Osteocyte (in vitro differentiated cells): ENCODE data around the gene HIPK2. TPM values are rescaled to one million over a fixed set of nuclear protein-coding genes. Genes with fewer than 3 reads are reported as not detected.

Experiments
- DNase-seq: peaks from one replicate; pipeline ENCODE4 v3.0.0; 2021; ENCODE audit warnings: mixed read lengths; ENCODE audit not compliant: unreplicated experiment; ENCODE audit errors: extremely low spot score
- H3K27ac Mint-ChIP-seq: one replicate; pipeline ENCODE4 v1.8.0; 2021; ENCODE audit warnings: mild to moderate bottlenecking, mixed read lengths; ENCODE audit not compliant: unreplicated experiment
- H3K27me3 Mint-ChIP-seq: one replicate; pipeline ENCODE4 v1.8.0; 2021; ENCODE audit warnings: mixed read lengths; ENCODE audit not compliant: unreplicated experiment
- H3K36me3 Mint-ChIP-seq: one replicate; pipeline ENCODE4 v1.8.0; 2021; ENCODE audit warnings: mixed read lengths; ENCODE audit not compliant: unreplicated experiment
- H3K4me1 Mint-ChIP-seq: one replicate; pipeline ENCODE4 v1.8.0; 2021; ENCODE audit warnings: mixed read lengths; ENCODE audit not compliant: unreplicated experiment
- H3K4me3 Mint-ChIP-seq: one replicate; pipeline ENCODE4 v1.8.0; 2021; ENCODE audit warnings: mild to moderate bottlenecking, moderate library complexity, mixed read lengths; ENCODE audit not compliant: unreplicated experiment
- H3K9me3 Mint-ChIP-seq: one replicate; pipeline ENCODE4 v1.8.0; 2021; ENCODE audit warnings: mixed read lengths; ENCODE audit not compliant: unreplicated experiment
- CTCF ChIP-seq: fragments of 200-600 bp; sonication (generic); IDR thresholded peaks from 2 replicates; pipeline ENCODE4 v1.5.0; 2021; ENCODE audit warnings: antibody characterized with exemption, mild to moderate bottlenecking, moderate library complexity
- total RNA-seq: library from RNA; stranded (reverse); gene quantifications from 2 replicates; pipeline ENCODE4 v1.2.1, GENCODE V29; 2021

Gene HIPK2
- total RNA-seq, 1 donor from 2014 or later: 90.8 TPM

- peak overlapping the region; percentile 92 for H3K27ac Mint-ChIP-seq
- no peak for TF ChIP-seq CTCF
- H3K9me3 Mint-ChIP-seq: no peaks in the 10 kb centered on the region
- peak overlapping the region; percentile 26 for H3K4me3 Mint-ChIP-seq
- H3K27me3 Mint-ChIP-seq: no peaks in the 10 kb centered on the region
- DNase-seq: no peak
- peaks cover 10% of the 10 kb centered on the region for H3K36me3 Mint-ChIP-seq
- peaks cover 84% of the 10 kb centered on the region for H3K4me1 Mint-ChIP-seq
Measured at GRCh38 chr7:139758388-139758787, 19.4 kb downstream of the HIPK2 start.

- no peak for TF ChIP-seq CTCF
- Mint-ChIP-seq H3K4me3 (no peak overlapping the region), H3K27me3 (no peaks in the 10 kb centered on the region), H3K36me3 (peaks cover 8% of the 10 kb centered on the region), H3K27ac (peak overlapping the region; percentile 92), H3K9me3 (no peaks in the 10 kb centered on the region), H3K4me1 (peaks cover 85% of the 10 kb centered on the region)
- no peak for DNase-seq
Measured at GRCh38 chr7:139757968-139758367, 19.8 kb downstream of the HIPK2 start.

- H3K9me3 Mint-ChIP-seq: no peaks in the 10 kb centered on the region
- no peak for DNase-seq
- peaks cover 7% of the 10 kb centered on the region for H3K36me3 Mint-ChIP-seq
- no peaks in the 10 kb centered on the region for H3K27me3 Mint-ChIP-seq
- peak overlapping the region; percentile 73 for H3K27ac Mint-ChIP-seq
- H3K4me1 Mint-ChIP-seq: peaks cover 76% of the 10 kb centered on the region
- no peak overlapping the region for H3K4me3 Mint-ChIP-seq
- no peak for TF ChIP-seq CTCF
Measured at GRCh38 chr7:139753693-139754111, 24.1 kb downstream of the HIPK2 start.

GRCh38 chr7:139753081-139753692 is 24.6 kb downstream of the HIPK2 start:
- no peak overlapping the region for H3K4me3 Mint-ChIP-seq
- H3K9me3 Mint-ChIP-seq: no peaks in the 10 kb centered on the region
- H3K36me3 Mint-ChIP-seq: peaks cover 7% of the 10 kb centered on the region
- TF ChIP-seq CTCF: no peak
- DNase-seq: no peak
- peak overlapping the region; percentile 73 for H3K27ac Mint-ChIP-seq
- no peaks in the 10 kb centered on the region for H3K27me3 Mint-ChIP-seq
- peaks cover 76% of the 10 kb centered on the region for H3K4me1 Mint-ChIP-seq

GRCh38 chr7:139752604-139753003 is 25.2 kb downstream of the HIPK2 start:
- no peak for TF ChIP-seq CTCF
- Mint-ChIP-seq H3K27me3 (no peaks in the 10 kb centered on the region), H3K27ac (peak overlapping the region; percentile 48), H3K36me3 (peaks cover 7% of the 10 kb centered on the region), H3K9me3 (no peaks in the 10 kb centered on the region), H3K4me3 (no peak overlapping the region), H3K4me1 (peaks cover 74% of the 10 kb centered on the region)
- DNase-seq: no peak
